Activated naive CD4-positive, alpha-beta T cell treated with anti-CD3 and anti-CD28 coated beads, Interleukin-2, amount 10 ng/mL, durations not matched to agents 7 days and 5 days (primary cell): ENCODE data around the gene MACROH2A2.
"Not testable (repeated sequence)": the region's sequence is repeated elsewhere in the genome, so short reads cannot be mapped to it uniquely, and the experiment has no call there.

Source experiments
- CTCF ChIA-PET: fragments of 350-600 bp; sonication (Branson Sonifier 250); formaldehyde crosslinking; loops from one replicate; lab custom pipeline; 2021; ENCODE audit warnings: antibody characterized with exemption; lab: Charles Lee
- DNase-seq: peaks from one replicate; pipeline ENCODE4 v3.0.0-alpha.2; 2020
- H3K27ac Mint-ChIP-seq: one replicate; pipeline ENCODE4 v1.8.0; 2021; ENCODE audit warnings: mild to moderate bottlenecking, moderate library complexity, mixed read lengths
- H3K27me3 Mint-ChIP-seq: one replicate; pipeline ENCODE4 v1.8.0; 2021; ENCODE audit warnings: mild to moderate bottlenecking, mixed read lengths
- H3K36me3 Mint-ChIP-seq: one replicate; pipeline ENCODE4 v1.8.0; 2021; ENCODE audit warnings: mixed read lengths
- H3K4me1 Mint-ChIP-seq: one replicate; pipeline ENCODE4 v1.8.0; 2021; ENCODE audit warnings: mixed read lengths
- H3K4me3 Mint-ChIP-seq: one replicate; pipeline ENCODE4 v1.8.0; 2021; ENCODE audit warnings: mild to moderate bottlenecking, moderate library complexity, mixed read lengths
- H3K9me3 Mint-ChIP-seq: one replicate; pipeline ENCODE4 v1.8.0; 2021; ENCODE audit warnings: mixed read lengths

Gene MACROH2A2

DNA sequence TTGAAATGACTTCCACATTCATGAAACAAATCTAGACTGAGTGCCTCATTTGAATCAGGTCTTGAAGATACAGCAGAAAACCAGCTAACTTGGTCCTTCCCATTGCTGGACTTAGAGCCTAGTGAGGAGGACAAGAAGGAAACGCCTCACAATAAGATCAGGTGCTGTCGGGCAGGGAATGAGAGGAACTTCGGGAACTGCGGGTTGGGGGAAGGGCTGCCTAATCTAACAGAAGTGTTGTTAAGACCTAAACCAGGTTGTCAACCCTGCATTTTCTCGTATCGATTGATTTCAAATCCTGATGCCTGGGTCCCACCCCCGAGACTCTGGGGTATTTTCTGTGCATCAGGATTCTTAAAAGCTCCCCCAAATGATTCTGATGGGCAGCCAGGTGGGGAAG lies 26.3 kb downstream of the MACROH2A2 start:
- Mint-ChIP-seq H3K36me3 (no peaks in the 10 kb centered on the region), H3K4me3 (no peak overlapping the region), H3K9me3 (no peaks in the 10 kb centered on the region), H3K27me3 (peaks cover 24% of the 10 kb centered on the region), H3K4me1 (no peaks in the 10 kb centered on the region), H3K27ac (no peak overlapping the region)
- no peak for DNase-seq
- CTCF ChIA-PET = interaction anchor here (1.5 to 1.7 kb wide), 2 partner anchors 37 to 119 kb away, joined by 3 to 7 read pairs; no protein-coding TSS in a partner anchor

DNA sequence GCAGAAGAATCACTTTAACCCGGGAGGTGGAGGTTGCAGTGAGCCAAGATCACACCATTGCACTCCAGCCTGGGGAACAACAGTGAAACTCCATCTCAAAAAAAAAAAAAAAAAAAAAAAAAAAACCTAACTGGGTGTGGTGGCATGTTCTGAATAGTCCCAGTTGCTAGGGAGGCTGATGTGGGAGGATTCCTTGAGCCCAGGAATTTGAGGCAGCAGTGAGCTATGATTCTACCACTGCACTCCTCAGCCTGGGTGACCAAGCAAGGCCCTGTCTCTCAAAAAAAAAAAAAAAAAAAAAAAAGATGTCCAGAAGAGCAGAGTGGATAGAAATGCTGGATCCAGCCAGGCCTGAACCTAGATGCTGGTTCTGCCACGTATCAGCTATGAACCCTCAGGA lies 28.1 kb downstream of the MACROH2A2 start:
- H3K9me3 Mint-ChIP-seq, DNase-seq, H3K4me1 Mint-ChIP-seq, H3K27ac Mint-ChIP-seq, H3K36me3 Mint-ChIP-seq, H3K4me3 Mint-ChIP-seq: not testable (repeated sequence)
- peaks cover 29% of the 10 kb centered on the region for H3K27me3 Mint-ChIP-seq
- CTCF ChIA-PET = interaction anchor here (1.7 kb wide), 1 partner anchor 35 kb away, joined by 7 read pairs; no protein-coding TSS in a partner anchor

DNA sequence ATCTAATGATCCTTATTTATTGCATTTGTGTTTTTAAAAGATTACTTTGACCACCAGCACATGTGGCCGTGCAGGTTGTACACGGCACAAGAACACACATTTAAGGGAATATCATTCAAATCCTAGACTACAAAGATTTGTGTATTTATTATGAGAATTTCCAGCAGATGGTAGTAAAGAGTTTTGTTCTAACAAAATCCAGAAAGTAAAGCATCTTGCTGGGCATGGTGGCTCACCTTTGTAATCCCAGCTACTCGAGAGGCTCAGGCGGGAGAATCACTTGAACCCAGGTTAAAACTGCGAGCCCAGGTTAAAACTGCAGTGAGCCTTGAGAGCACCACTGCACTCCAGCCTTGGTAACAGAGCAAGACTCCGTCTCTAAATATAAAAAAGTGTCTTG lies 31.5 kb downstream of the MACROH2A2 start:
- no peaks in the 10 kb centered on the region for H3K9me3 Mint-ChIP-seq
- H3K36me3 Mint-ChIP-seq = no peaks in the 10 kb centered on the region
- CTCF ChIA-PET = interaction anchor here (1.2 to 1.4 kb wide), 2 partner anchors 12 to 62 kb away, joined by 3 to 6 read pairs; partner anchors contain the start of gene TYSND1
- DNase-seq = no peak
- no peak overlapping the region for H3K27ac Mint-ChIP-seq
- peaks cover 31% of the 10 kb centered on the region for H3K27me3 Mint-ChIP-seq
- H3K4me1 Mint-ChIP-seq = no peaks in the 10 kb centered on the region
- H3K4me3 Mint-ChIP-seq = no peak overlapping the region

DNA sequence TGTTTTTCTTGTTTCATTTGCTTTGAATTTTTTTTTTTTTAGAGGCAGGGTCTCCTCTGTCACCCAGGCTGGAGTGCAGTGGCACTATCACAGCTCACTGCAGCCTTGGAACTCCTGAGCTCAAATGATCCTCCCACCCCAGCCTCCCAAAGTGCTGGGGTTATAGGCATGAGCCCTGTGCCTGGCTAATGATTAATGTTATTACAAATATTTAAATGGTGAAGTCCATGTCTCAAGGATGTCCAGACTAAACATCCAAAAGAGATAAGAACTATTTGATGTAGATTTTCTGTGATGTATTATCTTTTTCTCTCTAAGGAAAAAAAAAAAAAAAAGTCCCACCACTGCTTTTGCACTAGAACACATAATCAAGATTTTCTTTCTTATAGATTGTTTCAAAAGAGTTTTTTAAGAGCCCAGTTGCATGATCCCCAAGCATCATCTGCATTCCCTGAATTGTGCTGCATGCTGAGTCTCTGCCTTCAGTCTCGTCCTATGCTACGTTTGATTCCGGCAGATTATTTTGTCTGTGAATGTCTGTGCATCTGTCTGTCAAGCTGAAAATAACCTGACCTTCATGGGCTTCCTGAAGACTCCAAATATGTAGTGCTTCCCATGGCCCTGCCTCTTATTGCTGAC lies 33.4 kb downstream of the MACROH2A2 start:
- CTCF ChIA-PET = interaction anchor here (2.2 kb wide), 1 partner anchor 30 kb away, joined by 8 read pairs; no protein-coding TSS in a partner anchor

DNA sequence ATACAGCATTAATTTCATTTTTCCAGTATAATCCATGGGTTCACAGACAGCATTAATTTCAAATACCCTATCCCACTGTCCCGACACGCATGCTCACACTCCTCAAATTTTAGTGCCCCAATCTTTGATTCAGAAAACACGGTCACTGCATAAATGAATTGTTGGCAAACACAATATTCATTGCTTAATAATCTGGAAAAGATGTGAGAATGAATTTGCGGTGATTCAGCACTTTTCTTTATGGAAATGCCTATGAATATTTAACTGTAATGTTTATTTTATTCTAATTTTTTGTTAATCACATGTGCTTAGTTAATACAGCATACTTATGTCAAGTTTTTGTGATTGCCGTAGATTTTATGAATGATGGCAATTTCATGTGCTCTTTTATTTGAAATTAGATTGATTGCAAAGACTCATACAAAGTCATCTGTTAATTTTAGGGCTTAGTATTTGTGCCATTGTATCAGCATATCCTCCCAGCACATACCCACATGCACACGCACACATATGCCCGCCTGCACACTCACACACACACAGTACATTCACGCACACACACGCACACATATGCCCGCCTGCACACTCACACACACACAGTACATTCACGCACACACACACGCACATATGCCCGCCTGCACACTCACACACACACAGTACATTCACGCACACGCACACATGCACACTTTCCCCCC lies 35.1 kb downstream of the MACROH2A2 start:
- CTCF ChIA-PET = interaction anchor here (0.9 kb wide), 1 partner anchor 28 kb away, joined by 3 read pairs; no protein-coding TSS in a partner anchor

More for the DNA sequence above, 33.4 kb downstream of the MACROH2A2 start:
- DNase-seq = no peak
- Mint-ChIP-seq H3K27me3 (peaks cover 31% of the 10 kb centered on the region), H3K27ac (no peak overlapping the region), H3K36me3 (no peaks in the 10 kb centered on the region), H3K9me3 (no peaks in the 10 kb centered on the region), H3K4me3 (no peak overlapping the region), H3K4me1 (no peaks in the 10 kb centered on the region)

DNA sequence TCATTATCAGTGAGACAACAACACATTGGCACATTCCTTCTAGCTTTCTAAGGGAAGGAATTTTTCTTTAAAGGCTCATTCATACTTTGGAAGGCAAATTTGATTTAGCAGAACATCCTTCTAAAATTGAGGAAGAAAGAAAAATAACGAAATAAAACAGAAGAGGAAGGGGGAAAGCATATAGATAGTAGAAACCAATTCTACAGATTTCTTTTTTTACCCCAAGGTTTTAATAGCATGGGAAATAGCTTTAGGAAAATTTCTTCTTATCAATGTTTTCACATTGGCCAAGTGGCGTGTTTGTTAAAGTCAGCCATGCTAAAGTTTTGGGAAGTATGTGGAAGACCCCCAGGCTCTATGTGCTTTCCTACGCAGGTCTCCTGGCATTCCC lies 35.7 kb downstream of the MACROH2A2 start:
- no peak overlapping the region for H3K4me3 Mint-ChIP-seq
- no peaks in the 10 kb centered on the region for H3K9me3 Mint-ChIP-seq
- CTCF ChIA-PET = interaction anchor here (0.9 kb wide), 1 partner anchor 28 kb away, joined by 3 read pairs; no protein-coding TSS in a partner anchor
- peaks cover 26% of the 10 kb centered on the region for H3K27me3 Mint-ChIP-seq
- peaks cover 17% of the 10 kb centered on the region for H3K4me1 Mint-ChIP-seq
- no peak overlapping the region for H3K27ac Mint-ChIP-seq
- DNase-seq = no peak
- H3K36me3 Mint-ChIP-seq = no peaks in the 10 kb centered on the region

More for the DNA sequence above, 35.1 kb downstream of the MACROH2A2 start:
- no peak for DNase-seq
- no peak overlapping the region for H3K4me3 Mint-ChIP-seq
- peaks cover 13% of the 10 kb centered on the region for H3K4me1 Mint-ChIP-seq
- H3K27ac Mint-ChIP-seq = no peak overlapping the region
- H3K9me3 Mint-ChIP-seq = no peaks in the 10 kb centered on the region
- no peaks in the 10 kb centered on the region for H3K36me3 Mint-ChIP-seq
- H3K27me3 Mint-ChIP-seq = peaks cover 31% of the 10 kb centered on the region

DNA sequence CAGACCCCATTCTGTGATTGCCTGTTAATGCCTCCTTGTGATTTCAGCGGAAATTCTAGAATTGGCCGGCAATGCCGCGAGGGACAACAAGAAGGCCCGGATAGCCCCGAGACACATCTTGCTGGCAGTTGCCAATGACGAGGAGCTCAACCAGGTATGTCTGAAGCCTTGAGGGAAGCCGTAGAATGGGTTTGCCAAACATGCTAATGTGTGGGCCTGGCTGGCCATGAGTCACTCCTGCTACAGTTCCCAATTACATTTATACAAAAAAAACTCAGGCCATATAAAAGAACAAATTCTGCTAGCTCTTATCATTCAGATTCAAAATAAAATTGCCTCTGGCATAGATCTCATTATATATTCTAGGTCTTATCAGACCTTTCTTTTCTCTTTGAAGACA lies 37.4 kb downstream of the MACROH2A2 start:
- H3K36me3 Mint-ChIP-seq = peaks cover 4% of the 10 kb centered on the region
- no peak overlapping the region for H3K27ac Mint-ChIP-seq
- DNase-seq = no peak
- H3K4me3 Mint-ChIP-seq = no peak overlapping the region
- H3K27me3 Mint-ChIP-seq = peaks cover 20% of the 10 kb centered on the region
- CTCF ChIA-PET = interaction anchor here (1.0 kb wide), 1 partner anchor 26 kb away, joined by 3 read pairs; no protein-coding TSS in a partner anchor
- no peaks in the 10 kb centered on the region for H3K9me3 Mint-ChIP-seq
- H3K4me1 Mint-ChIP-seq = peaks cover 33% of the 10 kb centered on the region

DNA sequence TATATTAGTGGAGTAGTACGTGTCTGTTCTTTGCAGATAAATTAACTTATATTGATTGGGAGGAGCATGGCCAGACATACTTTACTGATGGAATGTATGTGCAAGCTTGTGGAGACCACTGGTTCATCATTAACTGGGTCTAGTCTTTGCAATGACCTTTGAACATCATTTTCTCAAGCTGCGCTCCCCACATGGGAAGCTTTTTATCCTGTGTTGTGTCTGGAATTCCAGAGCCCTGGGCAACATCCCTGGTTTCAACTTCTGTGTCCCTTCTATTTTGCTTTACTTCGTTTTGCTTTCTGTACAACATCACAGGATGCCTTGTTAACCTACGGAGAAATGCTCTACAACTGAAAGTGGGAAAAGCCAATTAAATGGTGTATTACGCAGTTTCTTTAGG lies 38.3 kb downstream of the MACROH2A2 start:
- Mint-ChIP-seq H3K4me1 (peaks cover 34% of the 10 kb centered on the region), H3K27ac (no peak overlapping the region), H3K4me3 (no peak overlapping the region), H3K27me3 (peaks cover 17% of the 10 kb centered on the region), H3K36me3 (peaks cover 8% of the 10 kb centered on the region), H3K9me3 (no peaks in the 10 kb centered on the region)
- no peak for DNase-seq
- CTCF ChIA-PET = no interaction called here

DNA sequence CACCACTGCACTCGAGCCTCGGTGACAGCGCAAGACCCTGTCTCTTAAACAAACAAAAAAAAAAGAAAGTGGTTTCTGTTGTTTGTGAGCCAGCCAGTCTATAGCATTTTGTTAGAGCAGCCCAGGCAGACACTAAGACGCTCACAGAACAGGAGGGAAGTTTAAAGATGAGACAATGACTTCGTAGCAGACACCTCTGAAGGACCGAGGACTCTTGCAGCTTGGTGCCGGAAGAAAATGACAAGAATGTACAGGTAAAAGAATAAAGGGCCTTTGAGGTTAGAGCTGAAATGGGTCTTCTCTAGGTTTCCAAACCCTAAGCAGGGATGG lies 39.7 kb downstream of the MACROH2A2 start:
- DNase-seq = no peak
- H3K27me3 Mint-ChIP-seq = peaks cover 9% of the 10 kb centered on the region
- CTCF ChIA-PET = interaction anchor here (1.1 to 6.2 kb wide), 5 partner anchors 24 to 359 kb away, joined by 3 to 43 read pairs (median 4); partner anchors contain the start of gene TYSND1
- no peaks in the 10 kb centered on the region for H3K9me3 Mint-ChIP-seq
- peaks cover 37% of the 10 kb centered on the region for H3K4me1 Mint-ChIP-seq
- H3K27ac Mint-ChIP-seq = peak overlapping the region; percentile 82
- H3K36me3 Mint-ChIP-seq = peaks cover 13% of the 10 kb centered on the region
- H3K4me3 Mint-ChIP-seq = peak overlapping the region; percentile 78

DNA sequence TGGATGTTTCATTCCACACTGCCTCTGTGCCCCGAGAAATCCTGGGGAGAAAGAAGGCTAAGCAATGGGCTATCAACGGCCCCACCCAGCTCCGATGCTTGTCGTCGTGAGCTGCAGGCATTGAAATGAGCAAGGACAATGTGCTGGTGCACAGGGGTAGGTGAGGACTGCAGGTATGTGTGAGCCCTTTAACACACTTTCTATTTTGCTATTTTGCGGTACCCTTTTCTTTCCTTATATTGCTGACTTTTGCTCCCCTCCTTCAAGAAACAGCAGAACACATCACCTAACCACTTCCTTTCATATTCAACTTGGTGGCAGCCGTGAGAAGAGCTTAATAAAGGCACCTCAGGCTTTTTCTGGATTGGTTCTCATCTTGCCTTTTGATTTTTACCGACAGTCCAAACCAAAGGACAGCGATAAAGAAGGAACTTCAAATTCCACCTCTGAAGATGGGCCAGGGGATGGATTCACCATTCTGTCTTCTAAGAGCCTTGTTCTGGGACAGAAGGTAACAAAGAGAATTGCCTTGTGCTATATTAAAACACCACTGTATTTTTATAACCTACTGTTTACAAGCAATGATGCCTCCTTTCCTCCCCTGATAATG lies 40.8 kb downstream of the MACROH2A2 start:
- peaks cover 17% of the 10 kb centered on the region for H3K36me3 Mint-ChIP-seq
- CTCF ChIA-PET = interaction anchor here (0.9 to 6.2 kb wide), 6 partner anchors 16 to 358 kb away, joined by 3 to 43 read pairs (median 4); no protein-coding TSS in a partner anchor
- H3K9me3 Mint-ChIP-seq = no peaks in the 10 kb centered on the region
- H3K4me1 Mint-ChIP-seq = peaks cover 37% of the 10 kb centered on the region
- DNase-seq = peak; percentile 41
- peak overlapping the region; percentile 78 for H3K4me3 Mint-ChIP-seq
- peak overlapping the region; percentile 82 for H3K27ac Mint-ChIP-seq
- peaks cover 6% of the 10 kb centered on the region for H3K27me3 Mint-ChIP-seq

DNA sequence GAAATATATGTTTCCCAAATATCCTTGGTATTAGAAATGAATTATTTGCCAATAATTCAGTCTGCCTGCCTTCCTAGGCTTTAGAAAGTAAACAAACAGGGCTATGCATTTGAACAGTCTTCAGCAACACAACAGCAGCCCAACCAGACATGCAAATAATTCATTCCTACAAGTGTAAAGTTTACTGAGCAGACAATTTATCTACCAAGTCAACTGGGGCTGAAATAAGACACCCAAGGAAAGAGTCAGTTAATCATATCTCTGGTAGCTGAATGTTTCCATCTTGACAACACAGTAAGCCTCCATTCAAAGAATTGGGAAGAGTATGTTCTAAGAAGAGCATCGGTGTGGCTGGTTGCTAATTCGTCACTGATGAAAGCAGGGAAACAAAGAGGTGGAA lies 41.6 kb downstream of the MACROH2A2 start:
- CTCF ChIA-PET = interaction anchor here (0.9 to 6.2 kb wide), 3 partner anchors 15 to 295 kb away, joined by 3 to 43 read pairs (median 3); no protein-coding TSS in a partner anchor
- Mint-ChIP-seq H3K4me1 (peaks cover 37% of the 10 kb centered on the region), H3K27me3 (peaks cover 6% of the 10 kb centered on the region), H3K4me3 (peak overlapping the region; percentile 78), H3K36me3 (peaks cover 21% of the 10 kb centered on the region), H3K9me3 (no peaks in the 10 kb centered on the region), H3K27ac (peak overlapping the region; percentile 82)
- no peak for DNase-seq

DNA sequence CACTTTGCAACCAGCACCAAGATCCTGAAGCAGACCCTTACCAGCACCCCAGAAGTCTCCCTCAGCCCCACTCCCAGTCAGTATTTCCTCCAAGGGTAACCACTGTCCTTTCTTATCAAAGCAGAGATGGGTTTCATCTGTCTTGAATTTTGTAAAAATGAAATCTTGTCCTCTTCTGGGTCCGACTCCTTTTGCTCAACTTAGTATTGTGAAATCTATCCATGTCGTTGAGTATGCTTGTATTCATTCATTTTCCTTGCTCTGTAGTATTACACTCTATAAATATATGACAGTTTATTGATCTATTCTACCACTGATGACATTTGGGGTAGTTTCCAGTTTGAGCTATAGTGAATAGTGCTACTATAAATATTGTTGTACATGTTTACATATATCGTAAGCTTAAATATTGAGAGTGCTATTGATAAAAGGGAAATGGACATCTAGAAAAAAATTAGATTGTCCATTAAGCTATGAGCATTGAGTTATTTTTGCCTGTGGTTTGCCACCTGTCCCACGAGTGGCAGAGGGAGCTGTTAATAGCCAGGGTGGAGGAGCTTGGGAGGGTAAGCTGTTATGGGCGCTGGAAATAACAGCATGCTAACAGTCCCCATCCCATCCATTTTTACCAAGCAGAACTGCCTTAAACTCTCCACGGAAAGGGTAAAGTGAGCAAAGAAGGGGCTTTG lies 43.5 kb downstream of the MACROH2A2 start:
- Mint-ChIP-seq H3K4me1 (peaks cover 37% of the 10 kb centered on the region), H3K27me3 (peaks cover 6% of the 10 kb centered on the region), H3K36me3 (peaks cover 27% of the 10 kb centered on the region), H3K4me3 (no peak overlapping the region), H3K27ac (no peak overlapping the region), H3K9me3 (no peaks in the 10 kb centered on the region)
- CTCF ChIA-PET = interaction anchor here (0.9 to 6.2 kb wide), 5 partner anchors 11 to 49 kb away, joined by 3 to 43 read pairs (median 3); no protein-coding TSS in a partner anchor
- no peak for DNase-seq

DNA sequence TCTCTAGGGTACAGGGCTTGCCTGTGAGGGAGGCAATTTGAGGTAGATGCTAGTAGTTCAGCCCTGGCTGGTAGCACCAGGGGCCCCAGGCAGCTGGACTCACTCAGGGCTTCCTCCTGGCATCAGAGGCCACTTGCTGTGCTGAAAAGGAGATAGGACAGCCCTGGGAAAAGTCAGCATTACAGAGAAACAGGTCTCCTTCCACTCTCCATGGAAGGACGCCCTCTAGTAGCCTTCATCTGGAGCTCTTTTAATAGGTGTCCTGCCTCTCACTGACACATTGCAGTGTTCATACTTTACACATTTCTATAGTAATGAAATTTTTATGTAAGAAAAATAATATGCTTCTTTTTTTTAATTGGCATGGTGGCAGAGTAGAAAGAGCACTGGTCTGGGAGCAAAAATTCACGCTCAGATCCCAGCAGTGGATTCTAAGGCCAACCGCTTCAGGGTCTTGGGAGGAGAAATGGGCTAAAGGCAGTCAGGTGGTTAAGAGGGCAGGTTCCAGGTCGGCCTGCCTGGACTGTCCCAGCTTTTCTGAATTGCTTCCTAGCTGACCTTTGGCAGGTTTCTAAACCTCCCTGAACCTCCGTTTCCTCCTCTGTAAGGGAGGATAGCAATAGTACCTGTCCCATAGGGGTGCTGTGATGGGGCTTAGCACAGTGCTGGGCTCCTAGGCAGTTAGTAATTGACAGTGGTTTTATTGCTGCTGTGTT lies 44.2 kb downstream of the MACROH2A2 start:
- CTCF ChIA-PET = interaction anchor here (0.9 to 6.2 kb wide), 4 partner anchors 12 to 48 kb away, joined by 3 to 43 read pairs (median 3); no protein-coding TSS in a partner anchor
- H3K27ac Mint-ChIP-seq = no peak overlapping the region

More for the DNA sequence above, 44.2 kb downstream of the MACROH2A2 start:
- peaks cover 31% of the 10 kb centered on the region for H3K36me3 Mint-ChIP-seq
- peaks cover 6% of the 10 kb centered on the region for H3K27me3 Mint-ChIP-seq
- H3K9me3 Mint-ChIP-seq = no peaks in the 10 kb centered on the region
- no peak for DNase-seq
- H3K4me3 Mint-ChIP-seq = no peak overlapping the region
- peaks cover 33% of the 10 kb centered on the region for H3K4me1 Mint-ChIP-seq
